H9 (cell line): ENCODE data around the gene GHSR. TPM values are rescaled to one million over a fixed set of nuclear protein-coding genes. Genes with fewer than 3 reads are reported as not detected.

ENCODE experiments used
- DNase-seq: peaks from one replicate; pipeline ENCODE4 v3.0.0-alpha.2; 2017
- H2AFZ ChIP-seq: one replicate; pipeline ENCODE4 v1.6.1; 2013; ENCODE audit warnings: mild to moderate bottlenecking, low read length, control low read depth, moderate library complexity
- H2AK5ac ChIP-seq: 2 replicates; pipeline ENCODE4 v1.6.1; 2013; ENCODE audit warnings: low read length, control low read depth, mixed read lengths; ENCODE audit not compliant: insufficient read length
- H2BK120ac ChIP-seq: one replicate; pipeline ENCODE4 v1.6.1; 2013; ENCODE audit warnings: low read depth, mild to moderate bottlenecking, low read length, control low read depth, inconsistent platforms; ENCODE audit not compliant: poor library complexity, severe bottlenecking
- H2BK12ac ChIP-seq: 2 replicates; pipeline ENCODE4 v1.6.1; 2013; ENCODE audit warnings: low read length, control low read depth, mixed read lengths, low read depth; ENCODE audit not compliant: insufficient read length
- H2BK15ac ChIP-seq: 2 replicates; pipeline ENCODE4 v1.6.1; 2013; ENCODE audit warnings: low read depth, low read length, control low read depth
- H2BK20ac ChIP-seq: one replicate; pipeline ENCODE4 v1.6.1; 2013; ENCODE audit warnings: low read depth, mild to moderate bottlenecking, low read length, control low read depth, inconsistent platforms; ENCODE audit not compliant: poor library complexity, severe bottlenecking
- H2BK5ac ChIP-seq: 2 replicates; pipeline ENCODE4 v1.6.1; 2013; ENCODE audit warnings: low read length, control low read depth, mixed read lengths; ENCODE audit not compliant: insufficient read length
- H3K14ac ChIP-seq: 2 replicates; pipeline ENCODE4 v1.6.1; 2013; ENCODE audit warnings: low read length, control low read depth; ENCODE audit not compliant: insufficient read depth
- H3K18ac ChIP-seq: 2 replicates; pipeline ENCODE4 v1.6.1; 2013; ENCODE audit warnings: low read depth, mild to moderate bottlenecking, mixed read lengths, low read length, control low read depth; ENCODE audit not compliant: insufficient read length
- H3K23ac ChIP-seq: 2 replicates; pipeline ENCODE4 v1.6.1; 2013; ENCODE audit warnings: low read length, control low read depth, mixed read lengths, low read depth; ENCODE audit not compliant: insufficient read length
- H3K23me2 ChIP-seq: 2 replicates; pipeline ENCODE4 v1.6.1; 2013; ENCODE audit warnings: low read depth, mild to moderate bottlenecking, mixed read lengths, low read length, control low read depth; ENCODE audit not compliant: insufficient read length, poor library complexity, severe bottlenecking
- H3K27ac ChIP-seq: 2 replicates; pipeline ENCODE4 v1.5.1; 2013; ENCODE audit warnings: low read length, control low read depth, mixed read lengths, low read depth; ENCODE audit not compliant: insufficient read length
- H3K27me3 ChIP-seq: 2 replicates; pipeline ENCODE4 v1.6.1; 2013; ENCODE audit warnings: low read length, control low read depth, inconsistent platforms; ENCODE audit not compliant: insufficient read depth
- H3K4ac ChIP-seq: 2 replicates; pipeline ENCODE4 v1.6.1; 2013; ENCODE audit warnings: low read depth, mild to moderate bottlenecking, control low read depth, inconsistent platforms, low read length, moderate library complexity
- H3K4me1 ChIP-seq: 2 replicates; pipeline ENCODE4 v1.6.1; 2013; ENCODE audit warnings: low read length, control low read depth, inconsistent platforms; ENCODE audit not compliant: insufficient read depth
- H3K4me2 ChIP-seq: 2 replicates; pipeline ENCODE4 v1.6.1; 2013; ENCODE audit warnings: low read length, control low read depth, mixed read lengths; ENCODE audit not compliant: insufficient read length, insufficient read depth
- H3K56ac ChIP-seq: 2 replicates; pipeline ENCODE4 v1.6.1; 2013; ENCODE audit warnings: low read depth, mild to moderate bottlenecking, mixed read lengths, low read length, control low read depth; ENCODE audit not compliant: insufficient read length
- H3K79me1 ChIP-seq: 2 replicates; pipeline ENCODE4 v1.6.1; 2013; ENCODE audit warnings: low read depth, mild to moderate bottlenecking, moderate library complexity, low read length, control low read depth, inconsistent platforms; ENCODE audit not compliant: insufficient read depth, poor library complexity, severe bottlenecking
- H3K79me2 ChIP-seq: 2 replicates; pipeline ENCODE4 v1.6.1; 2013; ENCODE audit warnings: low read length, control low read depth, inconsistent platforms; ENCODE audit not compliant: insufficient read depth
- H3K9ac ChIP-seq: 2 replicates; pipeline ENCODE4 v1.6.1; 2013; ENCODE audit warnings: low read length, control low read depth, mixed read lengths; ENCODE audit not compliant: insufficient read length; ENCODE audit errors: extremely low read depth
- H3K9me3 ChIP-seq: one replicate; pipeline ENCODE4 v1.6.1; 2013; ENCODE audit warnings: low read depth, low read length, inconsistent platforms; ENCODE audit not compliant: control insufficient read depth
- H3T11ph ChIP-seq: one replicate; pipeline ENCODE4 v1.6.1; 2013; ENCODE audit warnings: mild to moderate bottlenecking, low read length, control low read depth, inconsistent platforms
- H4K20me1 ChIP-seq: one replicate; pipeline ENCODE4 v1.6.1; 2013; ENCODE audit not compliant: control insufficient read depth, insufficient read length, insufficient read depth
- H4K5ac ChIP-seq: 2 replicates; pipeline ENCODE4 v1.6.1; 2013; ENCODE audit warnings: low read depth, mild to moderate bottlenecking, mixed read lengths, low read length, control low read depth; ENCODE audit not compliant: insufficient read length
- H4K8ac ChIP-seq: replicated peaks from 2 replicates; pipeline ENCODE4 v1.6.1; 2013; ENCODE audit warnings: low read length, control low read depth, mixed read lengths, low read depth; ENCODE audit not compliant: insufficient read length
- H4K91ac ChIP-seq: 2 replicates; pipeline ENCODE4 v1.6.1; 2013; ENCODE audit warnings: low read depth, mild to moderate bottlenecking, moderate library complexity, mixed read lengths, low read length, control low read depth; ENCODE audit not compliant: insufficient read length
- H3K27ac Mint-ChIP-seq, 3 experiments: 2 replicates in 2 of 3; 3 replicates in 1 of 3; pipeline ENCODE4 v1.8.0; 2020 to 2021; ENCODE audit warnings: mixed read lengths in 3 of 3, mild to moderate bottlenecking in 1 of 3, moderate library complexity in 1 of 3
- H3K27me3 Mint-ChIP-seq: 2 replicates; pipeline ENCODE4 v1.8.0; 2021; ENCODE audit warnings: low read depth, mild to moderate bottlenecking, moderate library complexity, mixed read lengths
- H3K36me3 Mint-ChIP-seq, 3 experiments: 2 replicates in 2 of 3; 3 replicates in 1 of 3; pipeline ENCODE4 v1.8.0; 2020 to 2021; ENCODE audit warnings: low read depth in 3 of 3, mixed read lengths in 3 of 3; ENCODE audit not compliant: insufficient read depth in 1 of 3
- H3K4me1 Mint-ChIP-seq, 2 experiments: 2 replicates each; pipeline ENCODE4 v1.8.0; 2020; ENCODE audit warnings: mixed read lengths in 2 of 2
- H3K4me3 Mint-ChIP-seq, 2 experiments: 2 replicates in 1 of 2; 3 replicates in 1 of 2; pipeline ENCODE4 v1.8.0; 2020 to 2021; ENCODE audit warnings: mild to moderate bottlenecking in 2 of 2, mixed read lengths in 2 of 2, moderate library complexity in 1 of 2
- H3K9me3 Mint-ChIP-seq, 2 experiments: 2 replicates in 1 of 2; 3 replicates in 1 of 2; pipeline ENCODE4 v1.8.0; 2020; ENCODE audit warnings: mild to moderate bottlenecking in 2 of 2, mixed read lengths in 2 of 2, moderate library complexity in 1 of 2
- CTCF ChIP-seq: fragments of 200-600 bp; sonication (generic); conservative IDR thresholded peaks from 3 replicates; pipeline ENCODE4 v1.8.0; 2021; ENCODE audit warnings: antibody characterized with exemption, mild to moderate bottlenecking
- WGBS: extraction: QIAGEN DNeasy Blood & Tissue Kit; methylation state at CpG from one replicate; pipeline ENCODE4 v1.1.7; 2013; ENCODE audit warnings: missing lambda C conversion rate, low lambda C conversion rate, mixed read lengths; ENCODE audit not compliant: insufficient read length; ENCODE audit errors: extremely low coverage; 5-methylcytosine and 5-hydroxymethylcytosine counted together
- total RNA-seq: library from RNA; stranded (reverse); gene quantifications from 2 replicates; pipeline ENCODE4 v1.2.1, GENCODE V29; 2021

GHSR gene
- total RNA-seq, 1 experiment from 2014 or later, result not detected

GRCh38 chr3:172475703-172476102, 27.4 kb upstream of the GHSR start:
- Histone ChIP-seq H3K4me2 (no peak overlapping the region), H2BK20ac (no peak overlapping the region), H3K4ac (no peak overlapping the region), H3T11ph (no peak overlapping the region), H3K79me1 (no peaks in the 10 kb centered on the region), H3K56ac (no peak overlapping the region), H3K18ac (no peak overlapping the region), H2AFZ (no peak overlapping the region), H4K8ac (no peak overlapping the region), H4K91ac (no peak overlapping the region), H3K27me3 (no peaks in the 10 kb centered on the region), H3K23me2 (no peaks in the 10 kb centered on the region), H2BK12ac (no peak overlapping the region), H4K20me1 (no peaks in the 10 kb centered on the region), H4K5ac (no peak overlapping the region), H2BK15ac (no peak overlapping the region), H3K79me2 (no peaks in the 10 kb centered on the region), H2BK120ac (no peak overlapping the region), H3K4me1 (no peaks in the 10 kb centered on the region), H2AK5ac (no peak overlapping the region), H3K9ac (no peak overlapping the region), H3K9me3 (no peaks in the 10 kb centered on the region), H3K23ac (no peak overlapping the region), H2BK5ac (no peak overlapping the region), H3K14ac (no peak overlapping the region), H3K27ac (no peak overlapping the region)
- Mint-ChIP-seq H3K27me3 (no peaks in the 10 kb centered on the region; the same call in 1 of the 2 replicates), H3K27ac (no peak overlapping the region), H3K36me3 (peaks cover 0 to 6% (median 2%) of the 10 kb centered on the region in 3 experiments; a peak in 1 of 7 replicates), H3K4me1 (peaks cover 10 to 13% of the 10 kb centered on the region in 2 experiments), H3K4me3 (no peak overlapping the region), H3K9me3 (peaks cover 7 to 9% of the 10 kb centered on the region in 2 experiments; a peak in 3 of 5 replicates)
- WGBS, result no CpG with 5 or more reads among the region's 5 CpGs
- no peak for TF ChIP-seq CTCF
- DNase-seq, result no peak
